GM18520 (cell line): Measurements from ENCODE around the gene COA8.
"Not testable (repeated sequence)": the region's sequence is repeated elsewhere in the genome, so short reads cannot be mapped to it uniquely, and the experiment has no call there.

Experiments
- ATAC-seq: cut with Tn5 transposase; IDR thresholded peaks from one replicate; pipeline ENCODE4 v1.9.1; 2021; ENCODE audit not compliant: unreplicated experiment

COA8 gene

DNA sequence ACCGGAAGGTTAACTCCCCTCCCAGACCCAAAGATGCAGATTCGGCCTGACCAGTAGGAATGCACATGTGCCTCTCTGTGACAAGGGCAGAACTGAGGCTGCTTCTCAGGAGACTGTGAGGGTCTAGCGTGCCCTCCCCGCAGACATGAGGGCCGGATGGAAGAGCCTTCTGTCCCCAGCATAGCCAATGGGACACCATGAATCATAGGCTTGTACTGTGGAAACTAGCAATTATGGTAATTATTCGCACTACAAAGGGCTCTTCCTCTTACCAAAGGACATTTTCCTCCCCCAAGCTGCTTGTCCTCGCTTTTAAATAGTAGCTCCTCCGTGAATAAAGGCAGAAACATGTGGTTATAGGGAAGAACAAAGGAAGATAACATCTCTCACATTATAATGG, 6.2 kb downstream of the COA8 start:
- ATAC-seq: no peak

DNA sequence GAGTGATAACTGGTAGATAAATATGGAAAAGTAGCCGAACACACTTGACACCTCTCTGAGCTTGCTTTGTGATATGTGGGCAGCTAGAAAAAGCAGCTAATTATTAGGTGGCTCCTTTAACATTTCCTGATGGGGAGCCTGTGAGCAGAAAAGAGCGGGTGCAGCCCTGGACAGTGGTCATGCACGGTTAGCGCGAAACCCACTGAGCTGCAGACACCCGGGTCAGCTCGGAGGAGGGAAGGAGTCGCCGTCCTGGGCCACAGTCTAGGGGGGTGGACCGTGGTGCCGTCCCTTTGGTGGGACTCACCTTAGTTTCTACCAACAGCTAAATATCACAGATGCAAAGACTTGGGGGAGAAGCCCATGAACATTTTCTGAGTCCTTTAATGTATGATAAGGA, 6.6 kb downstream of the COA8 start:
- no peak for ATAC-seq

DNA sequence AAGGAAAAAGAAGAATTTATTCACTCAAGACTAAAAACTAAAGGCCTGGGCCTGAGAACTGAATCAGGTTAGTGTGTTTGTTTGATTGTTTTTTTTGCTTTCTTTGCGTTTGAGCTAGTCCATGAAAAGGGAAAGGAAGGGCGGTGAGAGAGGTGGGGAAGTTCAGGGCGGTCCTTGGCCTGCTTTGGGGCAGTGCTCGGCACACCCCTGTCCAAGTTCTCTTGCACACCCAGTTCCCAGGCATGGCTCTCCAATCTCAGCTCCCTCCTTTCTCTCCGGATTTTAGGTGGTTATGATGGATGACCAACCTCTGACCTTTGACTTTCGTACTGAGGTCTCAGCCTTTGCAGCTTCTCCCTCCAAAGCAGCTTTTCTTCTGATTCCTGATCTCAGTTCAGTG, 11.3 kb downstream of the COA8 start:
- ATAC-seq: no peak

DNA sequence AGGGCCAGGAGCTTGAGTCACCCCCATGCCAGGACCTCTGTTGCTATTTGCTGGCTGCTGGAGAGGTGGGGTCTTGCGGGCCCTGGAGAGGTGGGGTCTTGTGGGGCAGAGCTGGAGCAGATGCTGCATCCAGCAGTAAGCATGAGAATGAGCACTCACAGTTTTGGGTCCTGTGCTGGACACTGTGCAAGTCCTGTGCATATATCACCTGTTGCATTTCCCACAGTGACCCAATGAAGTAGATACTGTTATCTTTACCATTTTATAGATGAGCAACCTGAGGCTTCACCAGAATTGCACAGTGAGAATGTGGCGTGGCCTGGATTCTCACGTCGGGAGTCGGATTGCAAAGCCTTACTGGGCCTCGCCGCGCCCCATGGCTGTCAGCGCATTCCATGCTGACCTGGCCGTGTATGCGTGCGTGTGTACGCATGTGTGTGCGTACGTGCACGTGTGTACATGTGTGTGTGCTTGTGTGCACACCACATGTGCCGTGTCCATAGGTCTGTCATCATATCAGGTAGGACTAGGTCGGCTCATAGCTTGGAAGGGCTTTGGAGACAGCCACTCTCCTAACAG, 12.0 kb downstream of the COA8 start:
- no peak for ATAC-seq

DNA sequence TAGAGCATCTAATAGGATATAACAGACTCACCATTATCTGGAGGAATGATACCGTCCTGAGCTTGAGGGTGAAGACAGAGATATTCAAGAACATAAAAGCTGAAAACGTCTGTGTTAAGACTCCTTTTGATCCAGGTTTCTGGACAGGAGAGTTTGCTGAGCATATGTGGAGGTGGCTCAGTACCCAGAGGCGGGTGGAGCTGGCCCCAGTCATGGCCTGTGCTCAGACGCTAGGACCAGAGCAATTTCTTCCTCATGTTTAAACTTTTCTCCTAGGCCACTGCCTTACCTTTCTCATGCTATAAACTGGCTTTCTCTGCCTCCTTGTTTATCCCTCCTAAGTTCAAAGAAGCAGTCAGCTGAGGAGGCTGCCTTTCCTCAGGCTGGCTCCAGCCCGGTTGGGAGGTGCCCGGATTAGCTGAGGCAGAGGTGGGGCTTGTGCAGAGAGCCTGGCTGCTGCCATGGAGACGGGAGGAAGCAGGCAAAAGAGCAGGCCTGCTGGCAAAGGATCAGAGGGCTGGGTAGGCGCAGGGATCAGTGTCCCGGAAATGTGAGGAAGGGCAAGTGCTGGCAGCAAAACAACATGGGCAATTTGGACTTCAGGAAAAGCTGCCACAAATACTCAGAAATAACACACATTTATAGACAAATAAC, 13.7 kb downstream of the COA8 start:
- ATAC-seq: no peak

DNA sequence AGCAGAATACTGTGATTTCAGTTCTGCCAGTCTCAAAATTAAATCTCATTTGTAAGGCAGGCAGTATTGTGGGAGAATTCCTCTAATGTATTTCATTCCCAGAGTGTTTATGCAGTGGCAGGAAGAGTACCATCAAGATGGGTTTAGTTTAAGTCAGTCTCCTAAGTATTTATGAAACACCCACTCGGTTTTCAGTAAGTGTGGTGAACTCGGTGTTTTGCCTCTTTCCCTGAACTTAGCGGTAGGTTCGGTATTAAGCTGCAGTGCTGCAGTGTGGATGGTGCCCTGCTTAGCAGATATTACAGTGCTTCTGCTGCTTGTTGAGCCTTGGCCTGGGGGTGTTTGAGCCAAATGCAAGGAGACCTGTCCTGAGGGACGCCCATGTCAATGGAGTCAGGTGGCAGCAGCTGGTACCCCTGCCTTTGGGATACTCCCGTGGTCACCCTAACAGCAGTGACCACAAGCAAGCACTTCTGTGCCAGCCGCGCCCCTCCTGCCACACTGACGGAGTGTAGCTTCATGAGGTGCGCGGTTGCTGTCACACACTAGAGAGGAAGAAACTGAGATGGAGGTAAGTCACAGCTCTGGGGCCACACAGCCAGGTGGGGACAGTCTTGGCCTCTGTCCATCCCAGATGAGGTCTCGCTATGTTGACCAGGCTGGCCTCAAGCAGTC, 15.8 kb downstream of the COA8 start:
- no peak for ATAC-seq

DNA sequence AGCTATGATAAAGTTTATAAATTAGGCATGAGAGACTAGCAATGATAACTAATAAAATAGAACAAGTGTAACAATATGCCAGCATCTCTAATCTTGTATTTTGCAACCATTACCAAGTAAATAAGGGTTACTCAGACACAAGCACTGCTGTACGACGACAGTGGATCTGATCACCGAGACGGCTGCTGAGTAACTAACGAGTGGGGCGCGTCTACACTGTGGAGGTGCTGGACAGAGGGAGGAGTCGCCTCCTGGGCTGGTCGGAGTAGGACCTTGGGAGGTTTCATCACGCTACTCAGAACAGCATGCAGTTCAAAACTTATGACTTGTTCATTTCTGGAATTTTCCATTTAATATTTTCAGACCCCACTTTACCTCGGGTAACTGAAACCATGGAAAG, 18.4 kb downstream of the COA8 start:
- no peak for ATAC-seq

DNA sequence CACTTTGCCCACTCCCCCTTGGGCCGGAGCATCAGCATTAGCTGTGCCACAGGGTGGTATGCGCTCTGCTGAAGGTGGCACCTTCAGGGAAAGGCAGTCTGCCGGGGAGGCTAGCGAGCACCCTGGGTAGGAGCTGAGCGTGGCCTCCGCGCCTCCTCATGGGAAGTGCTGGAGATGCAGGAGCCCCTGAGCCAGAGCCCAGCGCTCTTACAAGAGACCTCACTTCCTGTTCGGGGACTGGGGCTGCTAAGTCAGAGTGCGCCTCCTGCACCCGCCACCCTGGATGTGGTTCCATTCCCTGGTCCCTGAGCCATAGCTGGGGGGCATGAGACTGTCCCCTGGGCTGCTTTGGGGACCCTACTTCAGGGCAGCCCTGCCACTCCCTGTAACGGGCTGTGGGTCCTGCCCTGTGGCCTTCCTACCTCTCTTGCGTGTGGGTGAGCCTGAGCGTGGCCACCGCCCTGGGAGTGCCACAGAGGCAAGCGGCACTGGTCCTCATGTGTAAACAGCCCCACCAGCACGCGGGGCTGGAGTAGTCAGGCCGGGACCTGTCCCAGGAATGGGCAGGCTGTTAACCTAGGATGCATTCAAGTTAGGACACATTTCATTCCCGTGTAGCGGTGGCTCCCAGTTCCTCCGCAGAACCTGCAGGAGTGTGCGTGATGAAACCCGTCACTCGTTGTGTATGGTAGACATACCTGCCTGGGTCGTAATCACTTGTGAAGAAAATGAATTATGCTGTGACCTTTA, 19.4 kb downstream of the COA8 start:
- ATAC-seq: no peak

DNA sequence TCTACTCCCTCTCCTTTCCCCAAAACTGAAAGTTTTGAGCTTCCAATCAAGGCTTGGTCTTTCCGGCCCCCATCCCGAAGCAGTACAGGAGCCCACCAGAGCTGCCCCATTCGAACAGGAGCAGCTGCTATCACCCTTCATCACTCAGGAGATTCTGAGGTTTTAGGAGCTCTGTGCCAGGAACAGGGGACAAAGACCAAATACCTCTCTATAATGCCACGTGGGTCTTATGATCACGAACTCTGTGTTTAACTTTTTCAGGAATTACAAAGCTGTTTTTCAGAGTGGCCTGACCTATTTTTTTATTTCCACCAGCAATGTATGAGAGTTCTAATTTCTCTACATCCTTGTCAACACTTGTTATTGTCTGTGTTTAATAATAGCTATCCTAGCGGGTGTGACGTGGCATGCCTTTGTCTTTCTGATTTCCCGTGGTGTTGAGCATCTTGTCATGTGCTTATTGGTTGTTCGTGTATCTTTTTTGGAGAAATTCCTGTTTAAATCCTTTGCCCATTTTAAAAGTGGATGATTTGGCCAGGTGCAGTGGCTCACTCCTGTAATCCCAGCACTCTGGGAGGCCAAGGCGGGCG, 21.7 kb downstream of the COA8 start:
- no peak for ATAC-seq

DNA sequence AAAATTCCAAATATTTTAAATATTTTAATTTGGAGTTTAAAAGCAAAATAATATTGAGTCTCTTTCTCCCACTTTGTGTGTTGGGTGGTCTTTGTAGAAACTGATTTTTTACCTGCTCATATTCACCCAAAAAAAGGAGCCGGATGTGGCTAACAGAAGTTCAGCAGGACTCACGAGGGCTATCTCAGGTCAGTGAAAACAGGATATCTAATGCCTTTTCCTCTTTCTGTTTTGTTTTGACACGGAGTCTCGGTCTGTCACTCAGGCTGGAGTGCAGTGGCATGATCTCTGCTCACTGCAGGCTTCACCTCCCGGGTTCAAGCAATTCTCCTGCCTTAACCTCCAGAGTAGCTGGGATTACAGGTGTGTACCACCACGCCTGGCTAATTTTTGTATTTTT, 30.8 kb downstream of the COA8 start:
- ATAC-seq: peak; percentile 85

DNA sequence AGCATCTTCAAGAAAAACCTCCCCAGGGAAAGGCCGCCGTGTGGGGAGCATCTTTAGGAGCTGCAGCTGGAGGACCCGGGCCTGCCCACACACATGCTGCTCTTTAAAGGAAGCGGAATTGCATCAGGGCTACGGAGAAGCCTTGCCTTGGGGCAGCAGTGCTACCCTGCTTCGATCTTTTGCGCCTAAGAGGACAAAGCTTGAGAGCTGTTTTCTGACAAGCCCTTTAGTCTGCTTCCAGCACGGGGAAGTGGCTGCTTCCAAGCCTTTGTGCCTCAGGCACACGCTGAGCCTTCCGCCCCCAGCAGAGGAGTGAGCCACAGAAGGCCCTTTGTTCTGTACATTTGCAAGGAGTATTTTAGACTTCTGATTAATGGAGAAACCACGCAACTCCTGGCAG, 31.5 kb downstream of the COA8 start:
- no peak for ATAC-seq

DNA sequence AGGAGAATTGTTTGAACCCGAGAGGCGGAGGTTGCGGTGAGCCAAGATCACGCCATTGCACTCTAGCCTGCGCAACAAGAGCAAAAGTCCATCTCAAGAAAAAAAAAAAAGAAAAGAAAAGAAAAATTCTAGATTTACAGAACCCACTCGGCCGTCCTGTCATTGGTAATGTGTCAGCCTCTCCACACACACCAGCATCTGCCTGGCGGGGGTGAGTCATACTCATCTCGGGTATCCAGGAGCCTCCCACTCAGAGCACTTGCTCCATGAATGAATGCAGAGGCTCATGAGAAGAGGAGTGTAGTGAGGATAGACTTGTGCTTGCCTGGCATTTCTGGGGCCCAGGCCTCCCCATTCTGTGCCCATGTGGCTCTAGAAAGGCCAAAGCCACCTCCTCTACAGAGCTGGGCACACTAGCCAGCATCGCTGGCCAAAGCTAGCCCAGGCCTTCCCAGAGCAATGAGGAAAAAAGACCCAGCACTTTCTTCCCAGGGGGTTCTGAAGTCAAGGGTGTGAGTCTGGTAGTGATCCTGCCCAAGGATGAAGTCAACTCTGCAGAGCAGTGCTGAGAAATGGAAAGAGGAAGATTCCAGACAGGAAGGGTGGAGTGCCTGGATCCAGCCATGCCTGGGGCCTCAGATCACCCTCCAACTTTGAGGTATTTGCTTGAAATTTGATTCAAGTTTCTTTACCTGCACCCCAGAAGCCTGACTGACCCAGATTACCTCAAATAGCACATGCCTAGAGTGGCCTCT, 35.0 kb downstream of the COA8 start:
- no peak for ATAC-seq

DNA sequence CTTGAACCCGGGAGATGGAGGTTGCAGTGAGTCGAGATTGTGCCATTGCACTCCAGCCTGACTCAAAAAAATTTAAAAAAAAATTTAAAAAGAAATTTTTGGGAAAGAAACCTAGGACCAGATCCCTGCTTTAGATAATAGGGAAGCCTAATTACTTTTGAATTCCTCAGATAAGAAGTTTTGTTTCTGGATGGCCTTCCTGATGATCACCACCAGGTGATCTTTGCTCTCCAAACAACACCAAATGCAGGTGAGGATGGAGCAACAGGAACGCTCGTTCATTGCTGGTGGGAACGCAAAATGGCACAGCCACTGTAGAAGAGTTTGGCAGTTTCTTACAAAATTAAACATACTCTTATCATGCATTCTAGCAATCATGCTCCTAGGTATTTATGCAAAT, 37.7 kb downstream of the COA8 start:
- ATAC-seq: no peak

DNA sequence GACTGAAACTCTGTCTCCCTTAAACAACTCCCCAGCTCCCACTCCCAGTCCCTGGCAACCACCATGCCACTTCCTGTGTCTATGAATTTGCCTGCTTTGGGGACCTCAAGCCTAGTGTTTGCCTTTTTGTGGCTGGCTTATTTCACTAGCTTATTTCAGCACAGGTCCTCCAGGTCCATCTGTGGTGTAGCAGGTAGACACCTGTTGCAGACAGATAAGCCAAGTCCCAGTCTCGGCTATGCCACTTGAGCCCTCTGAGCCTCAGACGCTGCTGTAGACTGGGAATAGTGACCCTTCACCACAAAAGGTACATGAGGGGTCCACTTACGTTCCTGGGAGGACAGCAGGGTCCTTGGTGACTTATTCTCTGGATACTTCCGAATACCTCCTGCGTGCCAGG, 41.9 kb downstream of the COA8 start:
- ATAC-seq: no peak

DNA sequence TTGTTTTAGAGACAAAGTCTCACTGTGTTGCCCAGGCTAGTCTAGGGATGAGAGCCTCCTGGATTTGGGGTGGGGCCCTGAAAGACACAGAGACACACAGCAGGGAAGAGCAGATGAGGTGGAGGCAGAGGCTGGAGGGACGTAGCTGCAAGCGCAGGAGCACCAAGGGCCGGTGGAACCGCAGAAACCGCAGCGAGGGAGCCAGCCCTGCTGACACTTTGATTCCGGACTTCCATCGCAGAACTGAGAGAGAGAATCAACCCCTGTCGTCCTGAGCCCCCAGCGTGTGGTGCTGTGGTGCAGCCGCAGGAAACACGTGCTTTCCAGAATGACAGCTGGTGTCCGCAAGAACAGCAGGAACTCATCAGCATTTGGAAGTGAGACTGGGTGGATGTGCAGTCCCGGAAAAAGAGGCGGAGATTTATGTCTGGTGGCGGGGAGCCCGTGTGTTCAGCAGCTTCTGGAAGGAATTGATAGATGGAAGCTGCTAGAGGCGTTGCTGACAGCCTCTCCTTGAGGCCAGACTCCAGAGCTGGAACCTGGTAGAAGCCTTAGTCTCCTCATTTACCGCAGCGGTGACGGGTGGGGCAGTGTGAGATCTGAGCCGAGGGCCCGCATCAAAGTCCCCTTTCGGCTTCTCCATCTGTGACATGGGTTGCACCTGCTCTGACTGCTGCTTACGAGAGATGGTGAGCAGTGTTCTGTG, 44.4 kb downstream of the COA8 start:
- ATAC-seq: no peak

DNA sequence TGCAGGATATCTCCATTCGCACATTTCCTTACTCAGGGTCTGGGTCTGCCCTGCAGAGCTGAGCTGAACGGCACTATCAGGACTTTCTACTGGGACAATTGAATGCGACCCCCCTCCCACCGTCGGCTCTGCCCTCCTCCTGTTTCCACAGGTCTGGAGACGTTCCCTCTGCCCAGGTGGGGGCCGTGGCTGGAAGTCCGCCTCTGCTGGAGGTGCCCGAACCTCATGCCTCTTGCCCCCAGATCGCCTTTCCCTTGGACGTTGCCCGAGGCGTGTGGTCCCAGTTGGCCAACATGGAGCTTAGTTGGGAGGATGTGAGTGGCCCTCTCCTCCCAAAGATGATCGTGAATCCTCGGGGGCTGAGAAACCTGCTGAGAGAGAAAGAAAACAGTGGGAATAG, 45.1 kb downstream of the COA8 start:
- no peak for ATAC-seq

DNA sequence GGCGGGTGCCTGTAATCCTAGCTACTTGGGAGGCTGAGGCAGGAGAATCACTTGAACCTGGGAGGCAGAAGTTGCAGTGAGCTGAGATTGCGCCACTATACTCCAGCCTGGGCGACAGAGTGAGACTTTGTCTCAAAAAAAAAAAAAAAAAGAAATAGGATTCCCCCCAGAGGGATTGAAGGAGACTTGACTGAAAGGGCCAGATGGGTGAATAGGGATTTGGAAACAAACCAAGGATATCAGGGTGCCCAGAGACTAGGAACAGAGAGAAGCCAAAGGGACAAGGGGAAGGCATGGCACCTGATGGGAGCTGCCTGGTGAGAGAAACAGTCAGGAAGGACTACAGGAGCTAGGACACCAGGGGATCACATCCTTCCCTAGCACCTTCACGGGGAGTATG, 46.3 kb downstream of the COA8 start:
- ATAC-seq: not testable (repeated sequence)

DNA sequence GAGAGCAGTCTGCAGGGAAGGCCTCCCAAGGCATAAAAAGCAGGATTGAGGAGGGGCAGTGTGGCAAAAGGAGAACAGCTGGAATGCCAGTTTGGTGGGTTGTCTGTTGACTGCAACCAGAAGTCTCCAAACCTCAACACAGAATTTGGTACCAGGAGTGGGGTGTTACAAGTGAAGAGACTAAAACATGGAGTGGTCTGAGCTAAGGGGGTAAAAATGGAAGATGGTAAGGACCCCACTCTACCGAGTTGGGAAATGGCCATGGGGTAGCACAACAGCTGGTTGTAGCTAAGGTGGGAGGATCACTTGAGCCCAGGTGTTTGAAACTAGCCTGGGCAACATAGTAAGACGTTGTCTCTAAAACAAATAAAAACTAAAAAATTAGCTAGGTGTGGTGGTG, 48.5 kb downstream of the COA8 start:
- no peak for ATAC-seq

DNA sequence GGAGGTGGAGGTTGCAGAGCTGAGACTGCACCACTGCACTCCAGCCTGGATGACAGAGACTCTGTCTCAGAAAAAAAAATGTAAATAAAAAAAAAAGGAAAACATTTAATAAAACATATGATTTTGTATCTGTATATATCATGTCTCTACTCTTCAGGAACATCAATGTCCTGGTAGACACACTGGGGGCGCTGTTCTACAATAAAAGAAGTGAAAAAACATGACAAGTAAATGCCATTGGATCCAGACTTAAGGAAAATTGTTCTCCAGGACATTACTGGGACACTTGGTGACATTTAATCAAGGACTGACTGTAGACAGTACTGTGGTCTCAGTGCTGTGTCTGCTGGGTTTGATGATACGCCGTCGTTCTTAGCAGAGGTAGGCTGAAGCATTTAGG, 50.8 kb downstream of the COA8 start:
- ATAC-seq: no peak

DNA sequence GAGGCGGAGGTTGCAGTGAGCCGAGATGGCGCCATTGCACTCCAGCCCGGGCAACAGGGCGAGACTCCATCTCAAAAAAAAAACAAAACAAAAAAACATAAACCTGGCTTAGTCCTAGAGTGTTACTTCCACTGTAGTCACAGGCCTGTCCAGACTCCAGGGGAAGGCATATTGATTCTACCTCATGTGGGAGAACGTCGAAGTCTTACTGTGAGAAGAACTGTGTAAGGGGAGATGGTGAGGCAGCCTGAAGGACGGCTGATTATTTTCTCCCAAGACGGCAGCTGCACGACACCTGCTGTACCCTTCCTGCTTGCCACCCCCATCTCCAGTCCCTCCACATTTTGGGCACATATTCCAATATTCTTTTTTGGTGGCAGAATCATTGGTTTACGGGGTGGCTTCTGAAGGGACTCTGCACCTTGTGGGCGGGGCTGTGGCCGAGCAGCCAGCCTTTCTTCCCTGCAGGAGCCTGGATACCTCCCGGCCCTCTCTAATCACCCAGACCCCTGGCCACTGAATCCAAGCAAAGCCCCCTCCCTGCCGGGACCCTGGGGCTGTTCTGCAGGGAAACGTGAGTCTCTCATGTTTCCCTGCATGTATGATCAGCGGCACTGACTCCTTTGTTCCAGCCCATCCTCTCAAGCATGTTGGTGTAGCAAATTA, 54.0 kb downstream of the COA8 start:
- no peak for ATAC-seq
